Adrenal gland (tissue), 5 donors: ENCODE data around the gene TRIM37.

Experiments
- CTCF ChIP-seq, 6 experiments: fragments of 450-650 bp in 4 of 6; fragments of 200-600 bp in 2 of 6; sonication (generic) in 1 of 6; IDR thresholded peaks; 1 replicate in 5 of 6; 2 replicates in 1 of 6; pipeline versions ENCODE4 v1.5.1 to v1.8.0; 2016 to 2021; ENCODE audit warnings: antibody characterized with exemption in 6 of 6, mild to moderate bottlenecking in 2 of 6, moderate library complexity in 1 of 6
- POLR2A ChIP-seq, 2 donors: fragments of 450-650 bp; IDR thresholded peaks; one replicate each; pipeline ENCODE4 v1.6.1; 2017; ENCODE audit warnings: antibody characterized with exemption in 2 of 2, mild to moderate bottlenecking in 2 of 2, moderate library complexity in 1 of 2
- donor health status: DM: no; HTN: no; CAD: no.

GRCh38 chr17:58932956-58933355 is 173.7 kb downstream of the TRIM37 start:
- TF ChIP-seq POLR2A (IDR thresholded peaks at IDR 0.05) (no peak), CTCF (IDR thresholded peaks at IDR 0.05) (no peak)
